ENCODE data around the gene APOLD1.

DNA sequence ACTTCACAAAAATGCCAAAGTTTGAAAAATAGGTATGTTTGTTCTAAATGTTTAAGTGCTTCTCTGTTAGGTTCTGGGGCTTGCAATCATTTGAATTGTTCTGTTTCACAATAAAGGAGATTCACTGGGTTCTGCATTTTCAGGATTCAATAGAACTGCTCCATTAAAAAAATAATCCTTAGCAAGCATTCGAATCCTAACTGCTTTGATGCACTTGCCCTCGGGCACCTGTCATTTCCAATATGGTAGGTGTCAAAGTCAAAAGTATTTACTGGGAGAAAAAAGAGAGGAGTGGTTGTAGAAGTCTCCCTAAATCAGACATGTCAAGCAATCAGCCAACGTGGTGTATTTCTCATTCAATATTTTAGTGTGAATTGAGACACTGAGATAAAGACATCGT is 5.5 kb downstream of the APOLD1 start:
- TF ChIP-seq, protein P1, sequence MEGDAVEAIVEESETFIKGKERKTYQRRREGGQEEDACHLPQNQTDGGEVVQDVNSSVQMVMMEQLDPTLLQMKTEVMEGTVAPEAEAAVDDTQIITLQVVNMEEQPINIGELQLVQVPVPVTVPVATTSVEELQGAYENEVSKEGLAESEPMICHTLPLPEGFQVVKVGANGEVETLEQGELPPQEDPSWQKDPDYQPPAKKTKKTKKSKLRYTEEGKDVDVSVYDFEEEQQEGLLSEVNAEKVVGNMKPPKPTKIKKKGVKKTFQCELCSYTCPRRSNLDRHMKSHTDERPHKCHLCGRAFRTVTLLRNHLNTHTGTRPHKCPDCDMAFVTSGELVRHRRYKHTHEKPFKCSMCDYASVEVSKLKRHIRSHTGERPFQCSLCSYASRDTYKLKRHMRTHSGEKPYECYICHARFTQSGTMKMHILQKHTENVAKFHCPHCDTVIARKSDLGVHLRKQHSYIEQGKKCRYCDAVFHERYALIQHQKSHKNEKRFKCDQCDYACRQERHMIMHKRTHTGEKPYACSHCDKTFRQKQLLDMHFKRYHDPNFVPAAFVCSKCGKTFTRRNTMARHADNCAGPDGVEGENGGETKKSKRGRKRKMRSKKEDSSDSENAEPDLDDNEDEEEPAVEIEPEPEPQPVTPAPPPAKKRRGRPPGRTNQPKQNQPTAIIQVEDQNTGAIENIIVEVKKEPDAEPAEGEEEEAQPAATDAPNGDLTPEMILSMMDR (optimal IDR thresholded peaks at IDR 0.05 in 1 of 3, IDR thresholded peaks at IDR 0.05 in 1 of 3, conservative IDR thresholded peaks at IDR 0.05 in 1 of 3; ENCODE audit: extremely low read depth in 1 of 3, insufficient read depth in 2 of 3, low read length in 3 of 3): no peak
- TF ChIP-seq EZH2 (IDR thresholded peaks at IDR 0.05; ENCODE audit: low read length): no peak
